Midbrain (tissue), 1 donor: Measurements from ENCODE around the gene ZFAND5.

Experiments
- DNase-seq: peaks from one replicate; lab custom pipeline; 2025; lab: John Stamatoyannopoulos, UW

Gene ZFAND5

GRCh38 chr9:72363236-72363635, 1.8 kb downstream of the ZFAND5 start:
- DNase-seq: peak; percentile 62

- peak; percentile 93 for DNase-seq
Measured at GRCh38 chr9:72362680-72363139, 2.3 kb downstream of the ZFAND5 start.

GRCh38 chr9:72362118-72362531, 2.9 kb downstream of the ZFAND5 start:
- DNase-seq: peak; percentile 52

GRCh38 chr9:72361217-72361616, 3.8 kb downstream of the ZFAND5 start:
- no peak for DNase-seq

GRCh38 chr9:72360324-72360723, 4.7 kb downstream of the ZFAND5 start:
- peak; percentile 28 for DNase-seq

GRCh38 chr9:72356041-72356582, 8.9 kb downstream of the ZFAND5 start:
- DNase-seq: peak; percentile 42

- DNase-seq: no peak
Measured at GRCh38 chr9:72355153-72355552, 9.9 kb downstream of the ZFAND5 start.

- DNase-seq: no peak
Measured at GRCh38 chr9:72354704-72355103, 10.3 kb downstream of the ZFAND5 start.

GRCh38 chr9:72353455-72354116, 11.4 kb downstream of the ZFAND5 start:
- DNase-seq: no peak

- DNase-seq: no peak
Measured at GRCh38 chr9:72352911-72353388, 12.1 kb downstream of the ZFAND5 start.

GRCh38 chr9:72351538-72352453, 13.2 kb downstream of the ZFAND5 start:
- DNase-seq: no peak

GRCh38 chr9:72349911-72350310, 15.1 kb downstream of the ZFAND5 start:
- no peak for DNase-seq

- DNase-seq: no peak
Measured at GRCh38 chr9:72349240-72349639, 15.8 kb downstream of the ZFAND5 start.

- DNase-seq: no peak
Measured at GRCh38 chr9:72346333-72346732, 18.7 kb downstream of the ZFAND5 start.

GRCh38 chr9:72338631-72339030, 26.4 kb downstream of the ZFAND5 start:
- no peak for DNase-seq

- DNase-seq: no peak
Measured at GRCh38 chr9:72337286-72337685, 27.7 kb downstream of the ZFAND5 start.

GRCh38 chr9:72334658-72335337, 30.2 kb downstream of the ZFAND5 start:
- no peak for DNase-seq

GRCh38 chr9:72333709-72334108, 31.3 kb downstream of the ZFAND5 start:
- DNase-seq: no peak

- DNase-seq: no peak
Measured at GRCh38 chr9:72333197-72333596, 31.8 kb downstream of the ZFAND5 start.

- DNase-seq: no peak
Measured at GRCh38 chr9:72332351-72332750, 32.7 kb downstream of the ZFAND5 start.

GRCh38 chr9:72327631-72328030, 37.4 kb downstream of the ZFAND5 start:
- DNase-seq: no peak

GRCh38 chr9:72326641-72327040, 38.4 kb downstream of the ZFAND5 start:
- DNase-seq: no peak
